HepG2 (cell line): ENCODE measurements around the gene FAM20A. TPM values are rescaled to one million over a fixed set of nuclear protein-coding genes. Genes with fewer than 3 reads are reported as not detected.

Experiments
- CBX5 ChIP-seq: sonication (generic); formaldehyde crosslinking; IDR thresholded peaks from 2 replicates; pipeline ENCODE4 v1.4.0; 2020; ENCODE audit warnings: missing genetic modification reagents, borderline replicate concordance
- FOXA3 ChIP-seq: IDR thresholded peaks from 2 replicates; pipeline ENCODE4 v1.6.1; 2016; ENCODE audit warnings: missing genetic modification reagents, missing compliant biosample characterization
- MEIS2 ChIP-seq: sonication (generic); formaldehyde crosslinking; IDR thresholded peaks from 2 replicates; pipeline ENCODE4 v1.9.0; 2021; ENCODE audit warnings: mild to moderate bottlenecking, missing genetic modification reagents
- MTF1 ChIP-seq: sonication (generic); formaldehyde crosslinking; IDR thresholded peaks from 2 replicates; pipeline ENCODE4 v1.5.0; 2020; ENCODE audit warnings: missing genetic modification reagents
- NFRKB ChIP-seq: fragments of 450-650 bp; IDR thresholded peaks from 2 replicates; pipeline ENCODE4 v1.6.1; 2017
- NR2F6 ChIP-seq, 2 experiments: IDR thresholded peaks; 2 replicates each; pipeline ENCODE4 v1.6.1; 2016; ENCODE audit warnings: antibody characterized with exemption in 1 of 2, mild to moderate bottlenecking in 1 of 2
- ZNF274 ChIP-seq: sonication (generic); formaldehyde crosslinking; IDR thresholded peaks from 2 replicates; pipeline ENCODE4 v1.5.1; 2020; ENCODE audit warnings: mild to moderate bottlenecking, missing genetic modification reagents
- ZNF282 ChIP-seq: fragments of 450-650 bp; IDR thresholded peaks from 2 replicates; pipeline ENCODE4 v1.6.1; 2018; ENCODE audit not compliant: partially characterized antibody
- ZNF552 ChIP-seq: sonication (generic); formaldehyde crosslinking; IDR thresholded peaks from 2 replicates; pipeline ENCODE4 v1.9.0; 2022; ENCODE audit warnings: missing genetic modification reagents, mild to moderate bottlenecking, borderline replicate concordance
- ZNF841 ChIP-seq: sonication (generic); formaldehyde crosslinking; IDR thresholded peaks from 2 replicates; pipeline ENCODE4 v1.8.1; 2023; ENCODE audit warnings: missing genetic modification reagents, borderline replicate concordance
- polyA plus RNA-seq, 8 experiments: library from polyadenylated mRNA; depleted of rRNA in 3 of 8; stranded (reverse) in 7 of 8; unstranded in 1 of 8; fragments of >200 nt; fragmentation: Illumina TruSeq in 4 of 8; extraction: Trizol in 4 of 8; gene quantifications; 2 replicates each; pipeline versions ENCODE4 v1.2.1 to v1.2.3, GENCODE V29; 2011 to 2016; ENCODE audit warnings: low read depth in 4 of 8, missing spikeins in 1 of 8, mixed read lengths in 1 of 8; ENCODE audit not compliant: insufficient read depth in 1 of 8
- total RNA-seq, 5 experiments: library from RNA; depleted of rRNA; stranded (reverse); fragments of >200 nt; fragmentation: Illumina TruSeq; extraction: Trizol; gene quantifications; 2 replicates each; pipeline ENCODE4 v1.2.3, GENCODE V29; 2016; ENCODE audit warnings: low read depth in 1 of 5
- TF ChIP-seq, protein P1 (sequence below): sonication (generic); formaldehyde crosslinking; IDR thresholded peaks from 2 replicates; pipeline ENCODE4 v1.9.0; 2022; ENCODE audit warnings: low read depth, missing genetic modification reagents
- TF ChIP-seq, protein P2 (sequence below): sonication (generic); formaldehyde crosslinking; IDR thresholded peaks from 2 replicates; pipeline ENCODE4 v1.9.0; 2021; ENCODE audit warnings: missing genetic modification reagents, borderline replicate concordance
- TF ChIP-seq, protein P3 (sequence below): IDR thresholded peaks from 2 replicates; pipeline ENCODE4 v1.4.0; 2020; ENCODE audit warnings: mild to moderate bottlenecking, missing genetic modification reagents
- TF ChIP-seq, protein P4 (sequence below): sonication (generic); formaldehyde crosslinking; IDR thresholded peaks from 2 replicates; pipeline ENCODE4 v1.9.0; 2021; ENCODE audit warnings: mild to moderate bottlenecking, missing genetic modification reagents
- TF ChIP-seq, protein P5 (sequence below): IDR thresholded peaks from 2 replicates; pipeline ENCODE4 v1.6.1; 2016; ENCODE audit warnings: missing compliant biosample characterization, missing genetic modification reagents, borderline replicate concordance

The FAM20A gene
- total and polyA plus RNA-seq, 2 of the 13 experiments (the other 11 are each of a cell fraction or from before 2014, with no cell fraction given), result 9.3 to 20.7 TPM

DNA sequence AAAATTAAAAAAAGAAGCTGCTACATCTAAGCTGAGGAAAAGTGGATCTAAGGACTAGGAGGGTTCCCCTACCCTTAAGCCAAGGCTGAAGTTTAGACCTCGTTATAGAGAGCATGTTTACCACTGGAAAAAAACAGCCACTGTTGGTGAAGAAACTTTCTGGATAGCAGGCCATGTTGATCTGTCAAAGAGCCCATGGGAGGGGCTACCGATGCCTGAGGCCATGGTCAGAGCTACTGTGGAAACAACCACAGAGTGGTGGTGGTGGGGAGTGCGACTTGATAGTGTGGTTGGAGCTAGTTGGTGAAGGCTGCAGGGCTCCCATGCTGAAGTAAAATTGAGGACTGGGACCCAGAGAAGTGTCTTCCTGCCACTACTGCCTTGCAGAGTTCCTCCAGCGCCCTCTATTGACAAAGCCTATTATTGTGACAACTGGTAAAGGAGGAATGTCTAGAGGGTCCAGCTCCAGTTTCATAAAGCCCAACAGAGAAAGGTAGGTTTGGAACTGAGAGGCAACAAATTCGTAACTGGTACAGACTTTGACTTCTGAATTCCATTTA, 12.7 kb upstream of the FAM20A start (continued):
- TF ChIP-seq MEIS2 (CRISPR knock-in tag), result 0 out of 2 replicates have a peak, but pooled peaks have one; percentile 22
- no peak for TF ChIP-seq NFRKB
- TF ChIP-seq, protein P1, sequence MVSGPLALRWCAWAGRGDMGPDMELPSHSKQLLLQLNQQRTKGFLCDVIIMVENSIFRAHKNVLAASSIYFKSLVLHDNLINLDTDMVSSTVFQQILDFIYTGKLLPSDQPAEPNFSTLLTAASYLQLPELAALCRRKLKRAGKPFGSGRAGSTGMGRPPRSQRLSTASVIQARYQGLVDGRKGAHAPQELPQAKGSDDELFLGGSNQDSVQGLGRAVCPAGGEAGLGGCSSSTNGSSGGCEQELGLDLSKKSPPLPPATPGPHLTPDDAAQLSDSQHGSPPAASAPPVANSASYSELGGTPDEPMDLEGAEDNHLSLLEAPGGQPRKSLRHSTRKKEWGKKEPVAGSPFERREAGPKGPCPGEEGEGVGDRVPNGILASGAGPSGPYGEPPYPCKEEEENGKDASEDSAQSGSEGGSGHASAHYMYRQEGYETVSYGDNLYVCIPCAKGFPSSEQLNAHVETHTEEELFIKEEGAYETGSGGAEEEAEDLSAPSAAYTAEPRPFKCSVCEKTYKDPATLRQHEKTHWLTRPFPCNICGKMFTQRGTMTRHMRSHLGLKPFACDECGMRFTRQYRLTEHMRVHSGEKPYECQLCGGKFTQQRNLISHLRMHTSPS, result no peak
- TF ChIP-seq NR2F6 (IDR thresholded peaks at IDR 0.05), result no peak
- TF ChIP-seq NR2F6 (CRISPR knock-in tag; IDR thresholded peaks at IDR 0.05), result peak; percentile 52
- TF ChIP-seq, protein P2, sequence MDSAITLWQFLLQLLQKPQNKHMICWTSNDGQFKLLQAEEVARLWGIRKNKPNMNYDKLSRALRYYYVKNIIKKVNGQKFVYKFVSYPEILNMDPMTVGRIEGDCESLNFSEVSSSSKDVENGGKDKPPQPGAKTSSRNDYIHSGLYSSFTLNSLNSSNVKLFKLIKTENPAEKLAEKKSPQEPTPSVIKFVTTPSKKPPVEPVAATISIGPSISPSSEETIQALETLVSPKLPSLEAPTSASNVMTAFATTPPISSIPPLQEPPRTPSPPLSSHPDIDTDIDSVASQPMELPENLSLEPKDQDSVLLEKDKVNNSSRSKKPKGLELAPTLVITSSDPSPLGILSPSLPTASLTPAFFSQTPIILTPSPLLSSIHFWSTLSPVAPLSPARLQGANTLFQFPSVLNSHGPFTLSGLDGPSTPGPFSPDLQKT (CRISPR knock-in tag), result no peak
- no peak for TF ChIP-seq MTF1 (CRISPR knock-in tag)
- TF ChIP-seq ZNF552, result no peak
- 0 out of 2 replicates have a peak, but pooled peaks have one; percentile 49 for TF ChIP-seq ZNF274 (CRISPR knock-in tag)
- TF ChIP-seq, protein P3, sequence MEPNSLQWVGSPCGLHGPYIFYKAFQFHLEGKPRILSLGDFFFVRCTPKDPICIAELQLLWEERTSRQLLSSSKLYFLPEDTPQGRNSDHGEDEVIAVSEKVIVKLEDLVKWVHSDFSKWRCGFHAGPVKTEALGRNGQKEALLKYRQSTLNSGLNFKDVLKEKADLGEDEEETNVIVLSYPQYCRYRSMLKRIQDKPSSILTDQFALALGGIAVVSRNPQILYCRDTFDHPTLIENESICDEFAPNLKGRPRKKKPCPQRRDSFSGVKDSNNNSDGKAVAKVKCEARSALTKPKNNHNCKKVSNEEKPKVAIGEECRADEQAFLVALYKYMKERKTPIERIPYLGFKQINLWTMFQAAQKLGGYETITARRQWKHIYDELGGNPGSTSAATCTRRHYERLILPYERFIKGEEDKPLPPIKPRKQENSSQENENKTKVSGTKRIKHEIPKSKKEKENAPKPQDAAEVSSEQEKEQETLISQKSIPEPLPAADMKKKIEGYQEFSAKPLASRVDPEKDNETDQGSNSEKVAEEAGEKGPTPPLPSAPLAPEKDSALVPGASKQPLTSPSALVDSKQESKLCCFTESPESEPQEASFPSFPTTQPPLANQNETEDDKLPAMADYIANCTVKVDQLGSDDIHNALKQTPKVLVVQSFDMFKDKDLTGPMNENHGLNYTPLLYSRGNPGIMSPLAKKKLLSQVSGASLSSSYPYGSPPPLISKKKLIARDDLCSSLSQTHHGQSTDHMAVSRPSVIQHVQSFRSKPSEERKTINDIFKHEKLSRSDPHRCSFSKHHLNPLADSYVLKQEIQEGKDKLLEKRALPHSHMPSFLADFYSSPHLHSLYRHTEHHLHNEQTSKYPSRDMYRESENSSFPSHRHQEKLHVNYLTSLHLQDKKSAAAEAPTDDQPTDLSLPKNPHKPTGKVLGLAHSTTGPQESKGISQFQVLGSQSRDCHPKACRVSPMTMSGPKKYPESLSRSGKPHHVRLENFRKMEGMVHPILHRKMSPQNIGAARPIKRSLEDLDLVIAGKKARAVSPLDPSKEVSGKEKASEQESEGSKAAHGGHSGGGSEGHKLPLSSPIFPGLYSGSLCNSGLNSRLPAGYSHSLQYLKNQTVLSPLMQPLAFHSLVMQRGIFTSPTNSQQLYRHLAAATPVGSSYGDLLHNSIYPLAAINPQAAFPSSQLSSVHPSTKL, result peak; percentile 68; the same call in 1 of the 2 replicates
- TF ChIP-seq, protein P4, sequence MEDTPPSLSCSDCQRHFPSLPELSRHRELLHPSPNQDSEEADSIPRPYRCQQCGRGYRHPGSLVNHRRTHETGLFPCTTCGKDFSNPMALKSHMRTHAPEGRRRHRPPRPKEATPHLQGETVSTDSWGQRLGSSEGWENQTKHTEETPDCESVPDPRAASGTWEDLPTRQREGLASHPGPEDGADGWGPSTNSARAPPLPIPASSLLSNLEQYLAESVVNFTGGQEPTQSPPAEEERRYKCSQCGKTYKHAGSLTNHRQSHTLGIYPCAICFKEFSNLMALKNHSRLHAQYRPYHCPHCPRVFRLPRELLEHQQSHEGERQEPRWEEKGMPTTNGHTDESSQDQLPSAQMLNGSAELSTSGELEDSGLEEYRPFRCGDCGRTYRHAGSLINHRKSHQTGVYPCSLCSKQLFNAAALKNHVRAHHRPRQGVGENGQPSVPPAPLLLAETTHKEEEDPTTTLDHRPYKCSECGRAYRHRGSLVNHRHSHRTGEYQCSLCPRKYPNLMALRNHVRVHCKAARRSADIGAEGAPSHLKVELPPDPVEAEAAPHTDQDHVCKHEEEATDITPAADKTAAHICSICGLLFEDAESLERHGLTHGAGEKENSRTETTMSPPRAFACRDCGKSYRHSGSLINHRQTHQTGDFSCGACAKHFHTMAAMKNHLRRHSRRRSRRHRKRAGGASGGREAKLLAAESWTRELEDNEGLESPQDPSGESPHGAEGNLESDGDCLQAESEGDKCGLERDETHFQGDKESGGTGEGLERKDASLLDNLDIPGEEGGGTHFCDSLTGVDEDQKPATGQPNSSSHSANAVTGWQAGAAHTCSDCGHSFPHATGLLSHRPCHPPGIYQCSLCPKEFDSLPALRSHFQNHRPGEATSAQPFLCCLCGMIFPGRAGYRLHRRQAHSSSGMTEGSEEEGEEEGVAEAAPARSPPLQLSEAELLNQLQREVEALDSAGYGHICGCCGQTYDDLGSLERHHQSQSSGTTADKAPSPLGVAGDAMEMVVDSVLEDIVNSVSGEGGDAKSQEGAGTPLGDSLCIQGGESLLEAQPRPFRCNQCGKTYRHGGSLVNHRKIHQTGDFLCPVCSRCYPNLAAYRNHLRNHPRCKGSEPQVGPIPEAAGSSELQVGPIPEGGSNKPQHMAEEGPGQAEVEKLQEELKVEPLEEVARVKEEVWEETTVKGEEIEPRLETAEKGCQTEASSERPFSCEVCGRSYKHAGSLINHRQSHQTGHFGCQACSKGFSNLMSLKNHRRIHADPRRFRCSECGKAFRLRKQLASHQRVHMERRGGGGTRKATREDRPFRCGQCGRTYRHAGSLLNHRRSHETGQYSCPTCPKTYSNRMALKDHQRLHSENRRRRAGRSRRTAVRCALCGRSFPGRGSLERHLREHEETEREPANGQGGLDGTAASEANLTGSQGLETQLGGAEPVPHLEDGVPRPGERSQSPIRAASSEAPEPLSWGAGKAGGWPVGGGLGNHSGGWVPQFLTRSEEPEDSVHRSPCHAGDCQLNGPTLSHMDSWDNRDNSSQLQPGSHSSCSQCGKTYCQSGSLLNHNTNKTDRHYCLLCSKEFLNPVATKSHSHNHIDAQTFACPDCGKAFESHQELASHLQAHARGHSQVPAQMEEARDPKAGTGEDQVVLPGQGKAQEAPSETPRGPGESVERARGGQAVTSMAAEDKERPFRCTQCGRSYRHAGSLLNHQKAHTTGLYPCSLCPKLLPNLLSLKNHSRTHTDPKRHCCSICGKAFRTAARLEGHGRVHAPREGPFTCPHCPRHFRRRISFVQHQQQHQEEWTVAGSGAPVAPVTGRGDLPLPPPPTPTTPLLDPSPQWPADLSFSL, result no peak
- TF ChIP-seq CBX5 (CRISPR knock-in tag), result peak; percentile 83; the same call in 1 of the 2 replicates
- TF ChIP-seq, protein P5, sequence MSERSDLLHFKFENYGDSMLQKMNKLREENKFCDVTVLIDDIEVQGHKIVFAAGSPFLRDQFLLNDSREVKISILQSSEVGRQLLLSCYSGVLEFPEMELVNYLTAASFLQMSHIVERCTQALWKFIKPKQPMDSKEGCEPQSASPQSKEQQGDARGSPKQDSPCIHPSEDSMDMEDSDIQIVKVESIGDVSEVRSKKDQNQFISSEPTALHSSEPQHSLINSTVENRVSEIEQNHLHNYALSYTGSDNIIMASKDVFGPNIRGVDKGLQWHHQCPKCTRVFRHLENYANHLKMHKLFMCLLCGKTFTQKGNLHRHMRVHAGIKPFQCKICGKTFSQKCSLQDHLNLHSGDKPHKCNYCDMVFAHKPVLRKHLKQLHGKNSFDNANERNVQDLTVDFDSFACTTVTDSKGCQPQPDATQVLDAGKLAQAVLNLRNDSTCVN, result peak; percentile 92
- TF ChIP-seq FOXA3, result peak; percentile 73
- no peak for TF ChIP-seq ZNF282
- no peak for TF ChIP-seq ZNF841 (CRISPR knock-in tag)
